Measurements from ENCODE around the gene RNF113B. TPM values are rescaled to one million over a fixed set of nuclear protein-coding genes. Genes with fewer than 3 reads are reported as not detected.

The RNF113B gene
- polyA plus RNA-seq, 1 donor = not detected

DNA sequence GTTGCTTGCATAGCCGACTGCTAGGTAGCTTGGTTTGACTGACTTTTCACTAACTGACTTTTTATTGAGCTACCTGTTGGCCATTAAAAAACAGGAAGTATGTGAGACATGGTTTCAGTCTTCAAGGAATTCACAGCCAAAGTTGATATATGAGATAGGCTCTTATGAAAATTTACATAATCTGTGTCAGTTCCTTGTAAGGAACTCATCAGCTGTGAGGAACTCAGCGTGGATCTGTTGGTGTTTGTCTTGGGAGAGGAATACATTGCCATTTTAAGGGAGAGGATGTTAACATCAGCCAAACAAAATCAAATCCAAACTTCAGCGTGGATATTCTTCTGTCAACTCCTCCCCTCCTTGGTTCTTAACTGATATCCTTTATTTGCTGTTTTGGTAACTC, 2.0 kb downstream of the RNF113B start:
- no peak for DNase-seq (ENCODE audit: low read depth)

DNA sequence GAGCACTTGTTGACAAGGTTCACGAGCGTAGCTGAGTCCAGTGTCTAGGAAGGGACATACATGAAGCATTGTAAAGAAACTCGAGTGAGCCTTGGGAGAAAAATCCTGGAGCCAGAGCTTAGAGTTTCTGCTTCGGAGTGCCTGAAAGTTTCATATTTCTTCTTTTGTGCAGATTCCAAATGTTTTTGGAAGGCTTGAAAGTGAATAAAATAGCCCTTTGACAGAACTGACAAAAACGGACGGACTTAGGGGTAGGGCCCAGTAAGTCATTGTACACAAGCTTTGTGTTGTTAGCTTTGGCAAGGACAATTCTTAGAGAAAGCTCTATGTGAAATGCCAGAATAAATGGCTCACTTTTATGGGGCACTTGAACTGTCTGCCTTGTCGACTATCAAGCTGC, 2.8 kb downstream of the RNF113B start:
- no peak for DNase-seq (ENCODE audit: low read depth)

DNA sequence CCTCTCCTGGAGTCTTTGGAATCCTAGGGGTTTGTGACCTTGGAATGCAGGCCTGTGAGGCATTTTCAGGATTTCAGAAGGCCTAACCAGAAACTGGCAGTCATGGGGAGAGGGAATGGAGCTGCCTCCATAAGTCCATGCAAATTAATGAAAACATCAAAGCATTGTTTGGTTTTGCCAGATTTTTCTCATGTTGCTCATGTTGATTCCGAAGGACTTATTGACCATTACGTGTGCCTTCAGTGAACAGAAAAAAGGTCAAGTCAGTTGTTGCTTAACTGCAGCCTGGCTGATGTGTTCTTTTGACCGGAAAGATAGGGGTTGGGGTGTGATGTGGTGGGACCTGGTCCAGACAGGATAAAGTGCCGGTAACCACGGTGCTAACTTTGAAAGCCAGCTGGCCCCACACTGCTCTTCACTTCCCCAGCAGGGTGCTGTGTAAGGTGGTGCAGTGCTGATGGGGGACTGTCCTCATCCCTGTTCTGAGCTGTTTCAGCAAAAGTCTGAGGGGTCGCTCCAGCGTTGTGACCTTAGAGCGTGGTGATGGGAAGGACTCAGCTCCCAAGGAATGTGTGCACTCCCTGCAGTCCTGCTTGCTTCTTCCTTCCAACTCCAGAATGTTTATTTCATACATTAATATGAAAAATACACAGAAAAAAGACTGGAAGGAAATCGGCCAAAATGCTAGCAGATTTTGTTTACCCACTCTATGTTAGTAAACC, 3.5 kb downstream of the RNF113B start:
- no peak for DNase-seq (ENCODE audit: low read depth)

DNA sequence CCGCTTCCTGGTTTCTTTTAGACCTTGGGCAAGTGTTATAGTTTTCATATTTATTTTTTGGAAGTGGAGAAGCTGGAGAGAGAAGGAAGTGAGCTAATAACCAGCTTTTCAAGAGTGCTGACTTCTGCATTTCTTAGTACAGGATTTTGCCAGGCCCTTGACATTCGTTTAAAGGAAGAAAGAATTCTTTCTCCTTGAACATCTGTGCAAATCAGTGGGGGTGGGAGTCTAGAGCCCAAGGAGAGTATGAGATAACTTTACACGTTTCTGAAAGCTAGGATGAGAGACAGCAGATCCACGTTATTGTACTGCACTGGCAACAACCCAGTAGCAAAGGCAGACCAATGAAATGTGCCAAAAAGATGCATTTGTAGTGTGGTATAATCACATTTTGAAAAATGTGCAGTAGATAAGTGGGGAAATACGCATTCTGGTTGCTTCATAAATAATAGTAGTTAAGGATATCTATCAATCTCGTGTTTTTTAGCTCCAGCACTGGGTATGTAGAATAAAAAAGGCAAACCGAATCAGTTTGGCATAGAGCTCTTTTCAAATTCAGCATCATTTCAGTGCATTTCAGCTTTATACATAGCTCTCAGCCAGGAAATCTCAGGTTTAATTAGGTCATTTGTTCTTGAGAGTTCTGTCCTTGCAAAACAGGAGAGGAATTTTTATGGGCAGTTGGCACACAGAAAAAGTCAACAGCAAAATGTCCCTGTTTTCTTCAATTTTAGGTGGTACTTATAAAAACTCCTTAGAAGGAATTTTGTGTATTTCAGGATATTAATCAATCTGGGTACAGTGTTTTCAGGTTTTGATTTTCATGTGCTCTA, 4.3 kb downstream of the RNF113B start:
- DNase-seq (ENCODE audit: low read depth) = no peak

DNA sequence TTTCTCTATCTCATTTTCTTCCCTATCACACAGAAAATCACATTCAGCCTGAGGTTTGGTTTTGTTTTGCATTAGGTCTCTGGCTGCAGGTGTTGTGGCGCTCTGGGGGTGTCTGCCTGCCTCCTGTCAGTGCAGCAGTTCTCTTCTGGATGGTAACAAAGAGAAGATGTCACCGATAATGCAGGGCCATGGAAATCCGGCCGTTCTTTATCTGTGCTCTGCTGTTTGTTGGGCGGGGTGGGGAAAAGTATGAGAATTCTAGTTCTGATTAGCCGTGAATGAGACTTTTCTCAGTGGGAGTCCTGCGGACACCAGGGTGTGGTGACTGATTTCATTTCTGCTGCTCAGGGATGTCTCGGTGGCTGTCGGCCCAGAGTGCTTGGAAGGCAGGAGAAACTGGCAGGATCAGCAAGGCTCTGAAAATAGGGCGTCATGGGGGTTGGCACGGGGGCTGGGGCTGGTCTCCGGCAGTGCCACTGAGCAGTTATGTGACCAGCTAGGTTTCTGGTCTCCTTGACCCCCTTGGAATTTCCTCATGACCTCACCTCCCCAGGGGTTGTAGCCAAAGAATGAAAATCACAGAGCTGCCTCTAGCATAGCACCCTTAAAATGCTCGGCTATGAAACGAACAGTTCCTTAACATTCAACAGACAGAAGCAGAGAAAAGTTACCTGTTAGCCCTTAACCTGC, 5.0 kb downstream of the RNF113B start:
- no peak for DNase-seq (ENCODE audit: low read depth)

DNA sequence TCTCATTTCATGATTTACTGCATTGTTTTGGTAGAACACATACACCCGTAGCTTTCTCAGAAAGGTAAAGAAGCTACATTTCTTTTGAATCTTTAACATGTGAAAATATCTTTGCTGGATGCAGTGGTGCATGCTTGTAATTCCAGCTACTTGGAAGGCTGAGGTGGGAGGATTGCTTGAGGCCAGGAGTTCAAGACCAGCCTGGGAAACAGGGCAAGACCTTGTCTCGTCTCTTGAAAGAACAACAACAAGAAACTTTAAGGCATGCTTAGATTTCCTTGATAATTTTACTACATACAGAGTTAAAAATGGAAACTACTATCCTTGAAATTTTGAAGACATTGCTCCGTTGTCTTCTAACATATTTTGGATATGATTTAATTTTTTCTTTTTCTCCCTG, 7.7 kb downstream of the RNF113B start:
- DNase-seq (ENCODE audit: low read depth) = no peak

DNA sequence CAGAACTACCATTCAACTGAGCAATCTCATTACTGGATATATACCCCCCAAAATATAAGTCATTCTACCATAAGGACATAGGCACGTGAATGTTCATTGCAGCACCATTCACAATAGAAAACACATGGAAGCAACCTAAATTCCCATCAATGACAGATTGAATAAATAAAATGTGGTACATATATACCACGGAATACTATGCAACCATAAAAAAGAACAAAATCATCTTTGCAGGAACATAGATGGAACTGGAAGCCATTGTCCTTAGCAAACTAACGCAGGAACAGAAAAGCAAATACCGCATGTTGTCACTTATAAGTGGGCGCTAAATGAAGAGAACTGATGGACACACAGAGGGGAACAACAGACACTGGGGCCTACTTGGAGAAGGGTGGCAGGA, 14.1 kb downstream of the RNF113B start:
- no peak for DNase-seq (ENCODE audit: low read depth)

DNA sequence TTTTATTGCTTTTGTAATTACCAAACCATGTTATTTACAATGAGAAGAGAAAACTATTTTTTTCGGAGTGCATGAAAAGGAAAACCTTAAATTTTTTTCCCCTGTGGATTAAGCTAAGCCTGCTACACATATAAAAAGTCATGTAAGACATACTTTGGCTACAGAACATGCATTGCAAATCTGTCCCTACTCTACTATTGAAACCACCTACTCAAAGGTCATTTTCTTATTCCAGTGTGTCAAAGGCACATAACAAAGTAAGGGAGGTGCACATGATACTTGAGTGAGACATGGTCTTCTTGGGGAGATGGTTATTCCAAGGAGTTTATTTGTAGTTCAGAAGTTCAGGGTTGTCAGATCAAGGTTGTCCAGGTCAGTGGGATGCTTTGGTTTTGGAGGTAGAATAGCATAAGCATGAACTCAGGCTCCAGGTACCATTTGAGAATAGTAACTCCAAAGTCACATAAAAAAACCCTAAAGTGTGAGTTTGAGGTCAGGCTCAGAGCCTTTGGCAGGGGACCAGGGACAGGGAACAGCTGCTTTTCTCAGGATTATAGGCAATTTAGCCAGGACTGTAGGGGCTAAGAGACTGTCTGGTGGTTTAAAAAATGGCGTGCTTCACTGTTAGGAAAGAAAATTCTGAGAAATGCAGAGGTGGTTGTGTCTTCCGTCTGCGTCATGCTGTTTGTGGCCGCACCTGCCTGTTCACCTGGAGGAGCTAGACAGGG, 18.7 kb downstream of the RNF113B start:
- no peak for DNase-seq (ENCODE audit: low read depth)

DNA sequence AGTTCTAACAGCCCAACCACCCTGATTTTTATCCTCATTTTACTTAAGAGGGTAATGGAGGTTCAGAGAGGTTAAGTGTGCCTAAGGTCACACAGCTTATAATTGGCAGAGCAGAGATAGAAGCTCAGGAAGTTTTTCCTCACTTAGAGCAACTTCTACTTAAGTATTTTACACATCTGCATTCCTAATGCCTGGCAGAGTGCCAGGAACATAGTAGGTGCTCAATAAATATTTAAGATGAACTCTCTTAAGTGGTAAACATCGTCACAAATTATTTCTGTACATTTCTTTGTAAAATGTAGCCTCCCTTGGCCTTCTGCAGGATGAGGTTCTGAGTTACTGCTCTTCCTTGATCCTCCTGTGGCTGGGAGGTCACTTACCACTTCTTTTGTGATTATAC, 19.5 kb downstream of the RNF113B start:
- no peak for DNase-seq (ENCODE audit: low read depth)

DNA sequence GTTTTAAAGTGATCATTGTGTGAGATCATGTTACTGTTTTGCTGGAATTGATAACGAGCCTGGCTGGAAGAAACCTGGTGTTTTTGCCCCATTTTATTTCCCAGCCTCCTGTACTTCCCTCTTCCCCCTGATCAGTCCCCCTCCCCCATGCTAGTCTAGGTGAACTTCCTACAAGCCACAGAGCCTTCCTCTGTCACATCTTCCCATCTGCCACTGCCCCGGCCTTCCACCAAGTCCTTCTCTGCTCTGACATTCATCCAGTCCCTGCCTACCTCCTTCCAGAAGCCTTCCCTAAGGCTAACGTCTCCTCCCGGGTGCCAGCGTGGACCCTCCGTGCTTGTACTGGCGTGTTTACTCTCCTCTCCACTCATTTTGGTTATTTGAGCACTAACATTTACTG, 19.9 kb downstream of the RNF113B start:
- DNase-seq (ENCODE audit: low read depth) = no peak

DNA sequence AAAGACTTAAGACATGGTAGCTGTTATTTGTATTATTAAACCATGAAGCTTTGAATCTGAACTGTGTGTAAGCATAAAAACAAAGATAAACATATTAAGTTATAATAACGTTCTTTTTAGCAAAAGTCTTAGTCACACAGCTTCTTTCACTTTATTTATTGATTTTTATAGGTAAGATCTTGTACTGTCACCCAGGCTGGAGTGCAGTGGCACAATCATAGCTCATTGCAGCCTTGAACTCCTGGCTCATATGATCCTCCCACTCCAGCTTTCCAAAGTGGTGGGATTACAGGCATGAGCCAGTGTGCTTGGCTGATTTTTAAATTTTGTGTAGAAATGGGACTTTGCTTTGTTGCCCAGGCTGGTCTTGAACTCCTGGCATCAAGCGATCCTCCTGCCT, 20.8 kb downstream of the RNF113B start:
- no peak for DNase-seq (ENCODE audit: low read depth)

DNA sequence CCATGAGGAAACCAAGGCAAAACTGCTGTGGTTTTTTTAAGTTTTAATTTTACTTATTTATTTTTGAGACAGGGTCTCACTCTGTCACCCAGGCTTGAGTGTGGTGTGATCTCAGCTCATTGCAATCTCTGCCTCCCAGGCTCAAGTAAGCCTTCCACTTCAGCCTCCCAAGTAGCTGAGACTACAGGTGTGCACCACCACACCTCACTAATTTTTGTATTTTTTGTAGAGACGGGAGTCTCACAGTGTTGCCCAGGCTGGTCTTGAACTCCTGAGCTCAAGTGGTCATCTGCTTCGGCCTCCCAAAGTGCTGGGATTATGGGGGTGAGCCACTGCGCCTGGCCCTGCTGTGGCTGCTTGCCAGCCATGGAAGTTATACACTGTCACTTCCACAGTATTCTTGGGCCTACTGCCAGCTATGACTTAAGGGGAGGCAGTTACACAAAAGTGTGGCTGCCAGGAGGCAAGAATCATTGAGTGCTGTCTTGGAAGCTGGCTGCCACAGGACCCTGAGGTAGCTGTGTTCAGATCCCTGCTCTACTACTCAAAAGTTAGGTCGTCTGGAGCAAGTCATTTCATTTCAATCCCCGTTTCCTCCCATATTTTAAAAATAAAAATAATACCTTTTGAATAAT, 21.5 kb downstream of the RNF113B start:
- DNase-seq (ENCODE audit: low read depth) = no peak

DNA sequence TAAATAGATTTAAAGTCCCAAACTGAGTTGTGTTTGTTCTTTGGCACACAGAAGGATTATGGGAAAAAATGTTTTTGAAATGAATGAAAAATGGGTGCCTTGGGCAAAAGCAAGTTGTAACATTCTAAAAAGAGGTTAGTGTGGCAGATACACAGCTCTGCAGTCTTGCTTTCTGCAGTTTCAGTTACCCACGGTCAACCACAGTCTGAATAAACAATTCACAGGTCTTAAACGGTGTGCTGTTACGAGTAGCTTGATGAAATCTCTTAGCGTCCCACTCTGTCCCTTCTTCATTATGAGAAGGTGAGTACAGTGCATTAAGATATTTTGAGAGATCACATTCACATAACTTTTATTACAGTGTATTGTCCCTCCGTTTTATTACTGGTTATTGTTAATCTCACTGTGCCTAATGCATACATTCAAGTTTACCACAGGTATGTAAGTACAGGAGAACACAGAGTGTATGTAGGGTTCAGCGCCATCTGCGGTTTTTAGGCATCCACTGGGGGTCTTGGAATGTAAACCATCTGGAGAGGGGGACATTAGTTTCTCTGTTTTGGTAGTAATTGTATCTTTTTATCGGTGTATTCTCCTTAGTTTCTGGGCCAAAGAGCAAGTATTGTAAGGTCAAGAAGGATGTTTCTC, 26.1 kb downstream of the RNF113B start:
- DNase-seq (ENCODE audit: low read depth) = no peak

DNA sequence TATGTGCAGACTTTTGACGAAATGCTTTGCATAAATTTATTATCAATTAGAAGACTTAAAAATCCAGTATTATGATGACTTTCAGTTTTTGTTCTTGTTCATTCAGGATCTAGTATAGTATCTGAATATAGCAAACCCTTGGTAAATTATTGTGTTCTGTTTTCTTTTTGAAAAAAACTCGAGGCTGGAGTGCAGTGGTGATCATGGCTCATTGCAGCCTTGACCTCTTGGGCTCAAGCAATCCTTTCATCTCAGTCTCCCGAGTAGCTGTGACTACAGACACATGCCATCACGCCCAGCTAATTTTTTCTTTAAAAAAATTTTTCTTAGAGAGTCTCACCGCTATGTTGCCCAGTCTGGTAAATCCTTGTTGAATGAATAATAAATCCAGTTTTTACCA, 29.5 kb downstream of the RNF113B start:
- DNase-seq (ENCODE audit: low read depth) = no peak

DNA sequence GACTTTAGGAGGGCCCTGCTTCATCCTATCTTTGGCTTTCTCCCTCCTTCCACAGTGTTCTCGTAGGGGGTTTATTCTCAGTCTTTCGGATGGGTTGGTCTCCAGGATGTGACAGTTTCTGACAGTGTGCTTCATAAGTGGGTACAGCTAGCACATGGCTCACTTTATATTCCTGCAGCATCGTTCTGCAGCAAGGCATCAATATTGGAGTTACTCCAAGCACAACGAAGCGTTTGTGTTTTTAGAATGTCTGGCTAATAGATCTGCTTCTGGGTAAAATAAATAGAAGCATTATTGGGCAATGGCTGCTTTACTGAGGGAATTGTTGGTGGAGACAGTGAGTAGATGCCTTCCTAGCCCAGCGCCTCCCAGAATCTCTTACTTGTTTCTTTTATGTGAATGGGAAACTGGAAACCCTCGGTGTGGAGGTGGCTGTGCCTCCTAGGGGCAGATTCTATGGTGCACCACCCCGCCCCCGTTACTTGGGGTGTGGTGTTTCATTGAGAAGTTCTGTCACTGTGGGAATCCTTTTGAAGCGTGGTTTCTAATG, 32.2 kb downstream of the RNF113B start:
- no peak for DNase-seq (ENCODE audit: low read depth)

DNA sequence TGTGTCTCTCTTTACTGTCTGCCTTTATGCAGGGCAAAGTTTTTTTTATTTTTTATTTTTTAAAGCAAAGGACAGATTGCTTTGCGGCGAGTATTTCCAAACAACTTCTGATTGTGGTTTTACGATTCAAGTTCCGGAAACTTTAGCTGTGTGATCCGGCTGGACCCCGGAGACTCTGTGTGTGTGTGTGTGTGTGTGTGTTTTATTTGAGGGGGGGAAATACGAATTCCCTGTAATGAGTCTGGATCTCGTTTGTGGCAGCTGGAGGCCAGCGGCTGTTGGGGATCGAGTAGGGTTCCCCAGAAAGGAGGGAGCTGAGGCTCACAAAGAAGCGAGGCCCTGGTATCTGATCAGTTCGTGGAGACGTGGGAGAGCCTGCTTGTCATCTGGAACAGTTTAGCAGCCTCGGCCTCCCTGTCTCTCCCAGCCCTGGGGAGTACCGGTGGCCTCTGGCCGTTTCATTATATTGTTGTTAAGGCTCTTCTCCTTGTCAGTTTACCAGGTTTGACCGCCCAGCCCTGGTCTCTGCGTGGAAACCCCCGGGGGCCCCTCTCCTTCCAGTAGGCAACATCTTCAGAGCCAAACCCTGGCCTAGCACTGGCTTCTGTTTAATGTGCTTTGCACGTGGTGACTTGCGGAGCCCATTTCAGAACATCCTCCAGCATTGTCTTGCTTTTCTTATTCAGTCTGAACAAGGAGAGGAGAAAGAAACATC, 32.9 kb downstream of the RNF113B start:
- no peak for DNase-seq (ENCODE audit: low read depth)

DNA sequence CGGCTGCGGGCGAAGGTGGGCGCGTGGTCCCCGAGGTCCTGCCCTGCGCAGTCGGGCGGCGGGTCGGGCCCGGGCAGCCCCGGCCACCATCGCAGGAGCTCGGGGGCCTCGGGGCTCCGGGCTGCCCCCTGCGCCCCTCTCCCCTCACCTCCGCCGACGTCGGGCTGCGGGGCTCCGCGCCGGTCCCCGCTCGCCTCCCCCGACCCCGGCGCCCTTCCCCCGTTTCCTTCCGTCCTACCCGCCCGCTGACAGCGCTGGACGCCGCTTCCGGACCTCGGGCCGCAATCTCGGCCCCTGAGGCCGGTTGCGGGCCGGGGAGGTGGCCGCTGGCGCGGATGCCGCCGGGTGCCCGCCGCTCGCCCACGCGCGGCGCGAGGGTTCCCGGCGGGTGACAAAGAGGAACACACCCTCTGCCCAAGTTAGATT, 33.5 kb downstream of the RNF113B start:
- DNase-seq (ENCODE audit: low read depth) = no peak

DNA sequence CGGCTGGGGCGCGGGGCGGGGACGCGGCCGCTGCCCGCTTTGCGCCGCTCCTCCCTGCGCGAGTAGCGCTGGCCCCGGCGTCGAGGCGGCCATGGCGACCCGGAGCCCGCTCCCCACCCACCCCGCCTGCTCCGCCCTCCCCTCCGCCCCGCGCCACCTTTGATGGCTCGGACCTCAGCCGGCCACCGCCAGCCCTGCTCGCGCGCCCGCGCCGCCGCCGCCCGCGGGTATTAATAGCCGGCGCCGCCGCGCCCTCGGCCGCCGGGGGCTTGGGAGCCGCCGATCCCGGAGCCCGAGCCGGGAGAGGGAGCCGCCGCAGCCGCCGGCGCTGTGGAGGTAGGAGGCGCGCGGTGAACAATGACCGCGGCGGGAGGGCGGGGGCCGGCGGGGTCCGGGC, 33.9 kb downstream of the RNF113B start:
- no peak for DNase-seq (ENCODE audit: low read depth)

DNA sequence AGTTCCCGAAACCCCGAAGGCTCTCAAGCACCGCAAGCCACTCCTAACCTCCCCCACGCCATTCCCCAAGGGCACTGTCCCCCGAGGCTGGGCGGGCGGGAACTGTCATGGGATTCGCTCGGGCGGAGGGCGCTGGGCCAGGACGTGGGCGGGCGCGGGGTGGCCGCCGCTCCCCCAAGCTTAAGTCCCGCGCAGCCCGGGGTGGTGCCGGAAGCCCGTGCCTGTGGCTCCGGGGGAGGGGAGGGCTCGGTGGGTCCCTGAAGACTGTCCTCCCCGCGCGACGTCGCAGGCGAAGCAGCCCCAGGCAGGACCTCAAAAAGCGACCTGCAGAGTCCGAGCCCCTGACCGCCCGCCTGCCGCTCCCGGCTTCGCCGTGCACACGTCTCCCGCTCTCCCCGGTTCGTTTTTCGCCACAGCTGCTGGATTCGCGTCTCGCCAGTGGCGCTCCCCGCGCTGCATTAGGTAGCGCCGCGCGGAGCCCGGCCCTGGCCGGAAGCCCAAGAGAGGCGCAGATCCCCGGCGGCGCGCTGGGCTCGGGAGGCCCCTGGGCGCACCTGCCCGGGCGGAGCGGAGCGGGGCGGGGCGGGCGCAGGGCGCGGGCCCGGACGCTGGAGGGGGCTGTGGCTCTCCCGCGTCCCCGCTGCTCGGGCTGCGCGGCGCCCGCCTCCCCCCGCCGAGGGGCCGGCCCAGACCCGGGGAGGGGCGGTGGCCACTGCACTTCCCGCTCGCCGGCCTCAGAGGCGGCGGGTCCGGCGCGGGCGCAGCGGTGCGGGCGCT, 34.5 kb downstream of the RNF113B start, which contains the start of gene FARP1:
FARP1 (plus strand) TSS at position 715 of the 777 bp plus-strand sequence. CDS start 70,149 bp downstream, outside the sequence.
- DNase-seq (ENCODE audit: low read depth) = no peak
